Adrenal gland (tissue), 5 donors: ENCODE measurements around the gene RNF166.

Experiments
- CTCF ChIP-seq, 6 experiments: fragments of 450-650 bp in 4 of 6; fragments of 200-600 bp in 2 of 6; sonication (generic) in 1 of 6; IDR thresholded peaks; 1 replicate in 5 of 6; 2 replicates in 1 of 6; pipeline versions ENCODE4 v1.5.1 to v1.8.0; 2016 to 2021; ENCODE audit warnings: antibody characterized with exemption in 6 of 6, mild to moderate bottlenecking in 2 of 6, moderate library complexity in 1 of 6
- POLR2A ChIP-seq, 2 donors: fragments of 450-650 bp; IDR thresholded peaks; one replicate each; pipeline ENCODE4 v1.6.1; 2017; ENCODE audit warnings: antibody characterized with exemption in 2 of 2, mild to moderate bottlenecking in 2 of 2, moderate library complexity in 1 of 2
- donor health status: DM: no; HTN: no; CAD: no.

GRCh38 chr16:88736088-88736487 is 29.9 kb upstream of the RNF166 start:
- TF ChIP-seq CTCF (IDR thresholded peaks at IDR 0.05), result no peak
- no peak for TF ChIP-seq POLR2A (IDR thresholded peaks at IDR 0.05)
